ENCODE results near the gene GTPBP2. TPM values are rescaled to one million over a fixed set of nuclear protein-coding genes. Genes with fewer than 3 reads are reported as not detected.
"Not testable (repeated sequence)": the region's sequence is repeated elsewhere in the genome, so short reads cannot be mapped to it uniquely, and the experiment has no call there.

GTPBP2 gene
- total RNA-seq, 1 donor = 50.1 TPM

DNA sequence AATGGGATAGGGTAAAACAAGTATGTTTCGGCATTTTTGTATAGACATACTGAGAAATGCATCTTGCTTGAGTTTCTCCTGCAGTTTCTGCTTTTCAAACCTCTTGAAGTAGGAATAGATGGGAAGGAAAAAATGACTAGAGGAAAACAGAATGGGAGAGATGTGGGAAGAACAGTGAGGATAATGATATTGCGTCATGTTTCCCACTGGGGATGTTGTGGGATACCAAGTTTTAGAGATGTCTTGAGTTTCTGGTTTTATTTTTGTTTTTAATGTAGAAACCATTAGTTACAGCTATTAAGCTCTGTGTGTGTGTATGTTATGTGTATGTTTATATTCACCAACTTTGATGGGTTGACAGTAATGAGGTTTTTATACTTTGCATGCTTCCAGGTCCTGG is 28.5 kb downstream of the GTPBP2 start:
- no peak overlapping the region for H3K4me3 ChIP-seq (ENCODE audit: low read depth, low read length)
- no peak for DNase-seq (ENCODE audit: low read depth)
- TF ChIP-seq, protein P1, sequence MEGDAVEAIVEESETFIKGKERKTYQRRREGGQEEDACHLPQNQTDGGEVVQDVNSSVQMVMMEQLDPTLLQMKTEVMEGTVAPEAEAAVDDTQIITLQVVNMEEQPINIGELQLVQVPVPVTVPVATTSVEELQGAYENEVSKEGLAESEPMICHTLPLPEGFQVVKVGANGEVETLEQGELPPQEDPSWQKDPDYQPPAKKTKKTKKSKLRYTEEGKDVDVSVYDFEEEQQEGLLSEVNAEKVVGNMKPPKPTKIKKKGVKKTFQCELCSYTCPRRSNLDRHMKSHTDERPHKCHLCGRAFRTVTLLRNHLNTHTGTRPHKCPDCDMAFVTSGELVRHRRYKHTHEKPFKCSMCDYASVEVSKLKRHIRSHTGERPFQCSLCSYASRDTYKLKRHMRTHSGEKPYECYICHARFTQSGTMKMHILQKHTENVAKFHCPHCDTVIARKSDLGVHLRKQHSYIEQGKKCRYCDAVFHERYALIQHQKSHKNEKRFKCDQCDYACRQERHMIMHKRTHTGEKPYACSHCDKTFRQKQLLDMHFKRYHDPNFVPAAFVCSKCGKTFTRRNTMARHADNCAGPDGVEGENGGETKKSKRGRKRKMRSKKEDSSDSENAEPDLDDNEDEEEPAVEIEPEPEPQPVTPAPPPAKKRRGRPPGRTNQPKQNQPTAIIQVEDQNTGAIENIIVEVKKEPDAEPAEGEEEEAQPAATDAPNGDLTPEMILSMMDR (IDR thresholded peaks at IDR 0.05; ENCODE audit: insufficient read depth, low read depth, low read length) = no peak

DNA sequence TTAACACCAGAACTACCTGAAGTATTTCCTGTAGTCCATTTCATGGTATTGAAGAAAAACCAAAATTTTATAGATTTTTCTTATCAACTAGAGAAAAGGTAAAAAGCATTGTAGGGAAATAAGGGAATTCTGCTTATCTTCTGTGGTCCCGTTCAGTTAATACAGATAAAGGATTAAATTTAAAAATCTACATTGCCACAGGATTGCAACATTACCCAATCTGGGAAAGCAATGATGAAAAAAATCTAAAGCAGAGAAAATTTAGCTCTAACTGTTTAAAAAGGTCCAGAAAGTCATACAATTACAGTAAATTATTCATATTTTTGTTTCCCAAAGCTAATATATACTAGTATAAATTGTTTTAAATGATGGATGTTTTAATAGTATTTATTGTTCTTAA is 35.1 kb downstream of the GTPBP2 start:
- peak; percentile 41 for DNase-seq (ENCODE audit: low read depth)
- H3K4me3 ChIP-seq (ENCODE audit: low read depth, low read length) = no peak overlapping the region

DNA sequence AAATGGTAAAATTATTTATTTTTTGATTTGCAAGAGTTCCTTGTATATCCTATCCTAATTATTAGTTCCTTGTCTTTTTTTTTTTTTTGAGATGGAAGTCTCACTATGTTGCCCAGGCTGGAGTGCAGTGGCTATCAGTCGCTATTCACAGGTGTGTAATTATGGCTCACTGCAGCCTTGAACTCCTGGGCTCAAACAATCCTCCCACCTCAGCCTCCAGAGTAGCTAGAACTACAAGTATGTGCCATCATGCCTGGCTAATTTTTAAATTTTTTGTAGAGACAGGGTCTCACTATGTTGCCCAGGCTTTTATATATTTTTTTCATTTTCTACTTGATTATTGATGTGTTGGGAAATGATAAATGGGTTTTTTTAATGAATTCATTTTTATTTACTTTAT is 39.5 kb downstream of the GTPBP2 start:
- H3K4me3 ChIP-seq (ENCODE audit: low read depth, low read length); DNase-seq (ENCODE audit: low read depth): not testable (repeated sequence)

More for the DNA sequence above, 35.1 kb downstream of the GTPBP2 start:
- TF ChIP-seq, protein P1 (IDR thresholded peaks at IDR 0.05; ENCODE audit: insufficient read depth, low read depth, low read length) = no peak

DNA sequence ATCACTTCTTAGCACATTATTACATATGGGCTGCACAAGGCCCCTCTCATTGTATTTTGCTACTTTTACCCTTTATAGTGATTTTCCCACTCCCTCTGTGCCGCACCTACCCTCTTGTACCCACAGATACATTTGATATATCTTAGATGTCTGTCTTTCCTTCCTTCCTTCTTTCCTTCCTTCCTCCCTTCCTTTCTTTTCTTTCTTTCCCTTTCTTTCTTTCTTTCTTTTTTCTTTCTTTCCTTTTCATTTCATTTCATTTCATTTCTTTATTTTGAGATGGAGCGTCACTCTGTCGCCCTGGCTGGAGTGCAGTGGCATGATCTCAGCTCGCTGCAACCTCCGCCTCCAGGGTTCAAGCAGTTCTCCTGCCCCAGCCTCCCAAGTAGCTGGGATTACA is 40.9 kb downstream of the GTPBP2 start:
- H3K4me3 ChIP-seq (ENCODE audit: low read depth, low read length) = no peak overlapping the region
- TF ChIP-seq, protein P1 (IDR thresholded peaks at IDR 0.05; ENCODE audit: insufficient read depth, low read depth, low read length) = no peak
- DNase-seq (ENCODE audit: low read depth) = no peak

DNA sequence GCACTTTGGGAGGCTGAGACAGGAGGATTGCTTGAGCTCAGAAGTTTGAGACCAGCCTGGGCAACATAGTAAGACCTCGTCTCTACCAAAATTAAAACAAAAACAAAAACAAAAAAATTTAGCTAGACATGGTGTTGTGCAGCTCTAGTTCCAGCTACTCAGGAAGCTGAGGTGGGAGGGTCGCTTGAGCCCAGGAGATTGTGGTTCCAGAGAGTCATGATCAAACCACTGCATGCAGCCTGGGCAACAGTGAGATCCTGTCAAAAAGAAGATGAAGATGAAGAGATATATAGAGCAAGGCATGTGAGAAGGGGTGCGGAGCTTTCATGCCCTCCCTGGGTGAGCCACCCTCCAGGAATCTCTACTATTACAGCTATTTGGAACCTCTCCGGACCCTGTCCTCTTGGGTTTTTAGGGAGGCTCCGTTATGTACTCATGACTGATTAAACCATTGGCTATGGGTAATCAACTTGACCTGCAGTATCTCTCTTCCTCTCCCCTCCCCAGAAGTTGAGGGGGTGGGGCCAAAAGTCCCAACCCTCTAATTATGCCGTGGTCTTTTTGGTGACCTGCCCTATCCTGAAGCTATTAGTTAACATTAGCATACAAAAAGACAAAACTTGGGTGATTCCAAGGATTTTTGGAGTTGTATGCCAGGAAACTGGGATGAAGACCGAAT is 44.0 kb downstream of the GTPBP2 start:
- TF ChIP-seq, protein P1 (IDR thresholded peaks at IDR 0.05; ENCODE audit: insufficient read depth, low read depth, low read length) = no peak
- no peak for DNase-seq (ENCODE audit: low read depth)
- no peak overlapping the region for H3K4me3 ChIP-seq (ENCODE audit: low read depth, low read length)

DNA sequence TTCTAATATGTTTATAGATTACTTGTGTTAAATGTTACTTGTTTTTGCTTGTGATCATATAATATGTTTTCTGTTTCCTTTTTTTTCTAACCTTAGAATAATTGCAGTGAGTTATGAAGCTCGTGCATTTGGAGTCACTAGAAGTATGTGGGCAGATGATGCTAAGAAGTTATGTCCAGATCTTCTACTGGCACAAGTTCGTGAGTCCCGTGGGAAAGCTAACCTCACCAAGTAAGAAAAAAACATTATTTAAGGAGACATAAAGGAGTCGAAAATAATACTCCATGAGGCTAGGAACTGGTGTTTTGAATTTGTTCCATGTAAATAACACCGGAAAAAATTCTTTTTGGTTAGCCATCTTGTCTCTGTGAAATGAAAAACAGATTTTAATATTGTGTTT is 46.2 kb downstream of the GTPBP2 start:
- TF ChIP-seq, protein P1 (IDR thresholded peaks at IDR 0.05; ENCODE audit: insufficient read depth, low read depth, low read length) = no peak
- DNase-seq (ENCODE audit: low read depth) = no peak
- H3K4me3 ChIP-seq (ENCODE audit: low read depth, low read length) = no peak overlapping the region

DNA sequence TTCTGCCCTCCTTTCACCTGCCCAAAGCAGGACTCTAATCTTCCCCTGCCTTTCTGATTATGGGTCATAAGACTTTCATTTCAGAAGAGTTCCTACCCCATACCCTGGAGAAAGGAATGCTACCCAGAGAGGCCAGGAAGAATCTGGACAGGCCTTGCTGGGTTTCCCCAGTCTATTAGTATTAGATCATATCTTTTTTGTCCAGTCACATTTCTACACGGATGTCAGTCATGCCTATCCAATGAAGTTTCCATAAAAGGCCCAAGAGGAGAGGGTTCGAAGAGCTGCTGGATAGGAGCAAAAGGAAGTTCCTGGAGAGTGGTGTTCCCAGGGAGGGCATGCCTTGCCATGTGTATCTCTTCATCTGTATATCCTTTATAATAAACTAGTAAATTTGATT is 49.9 kb downstream of the GTPBP2 start:
- peak; percentile 3 for DNase-seq (ENCODE audit: low read depth)
- H3K4me3 ChIP-seq (ENCODE audit: low read depth, low read length) = no peak overlapping the region
- TF ChIP-seq, protein P1 (IDR thresholded peaks at IDR 0.05; ENCODE audit: insufficient read depth, low read depth, low read length) = no peak
